SK-N-MC (cell line): ENCODE data around the gene CENPQ.

ENCODE experiments used
- DNase-seq: peaks from one replicate; pipeline ENCODE4 v3.0.0-alpha.2; 2011; ENCODE audit warnings: low read depth, low spot score
- H3K27ac ChIP-seq: fragments of 200-600 bp; sonication (generic); 2 replicates; pipeline ENCODE4 v1.5.1; 2016; ENCODE audit warnings: mixed run types
- H3K36me3 ChIP-seq: fragments of 200-600 bp; sonication (generic); 2 replicates; pipeline ENCODE4 v1.6.1; 2017; ENCODE audit warnings: antibody characterized with exemption, low read length, mixed read lengths; ENCODE audit not compliant: insufficient read depth
- H3K4me3 ChIP-seq: fragments of 200-600 bp; sonication (generic); 2 replicates; pipeline ENCODE4 v1.5.1; 2016
- H3K9ac ChIP-seq: fragments of 200-600 bp; sonication (generic); 2 replicates; pipeline ENCODE4 v1.8.0; 2017; ENCODE audit warnings: mixed run types, mixed read lengths; ENCODE audit not compliant: insufficient read length
- H3K9me3 ChIP-seq: fragments of 200-600 bp; sonication (generic); 2 replicates; pipeline ENCODE4 v1.6.1; 2017; ENCODE audit warnings: low read depth, mild to moderate bottlenecking, antibody characterized with exemption, low read length, moderate library complexity, mixed read lengths
- EZH2 ChIP-seq: fragments of 200-600 bp; sonication (generic); IDR thresholded peaks from one replicate; pipeline ENCODE4 v1.6.1; 2017; ENCODE audit warnings: antibody characterized with exemption
- FOXP2 ChIP-seq: optimal IDR thresholded peaks from 2 replicates; pipeline ENCODE3; 2011; ENCODE audit warnings: mild to moderate bottlenecking, moderate library complexity; ENCODE audit not compliant: insufficient read depth; ENCODE audit errors: extremely low read length, control extremely low read depth
- POLR2AphosphoS5 ChIP-seq: IDR thresholded peaks from 2 replicates; pipeline ENCODE4 v1.6.1; 2012; ENCODE audit warnings: mild to moderate bottlenecking, low read depth, low read length, borderline replicate concordance

The CENPQ gene, protein sequence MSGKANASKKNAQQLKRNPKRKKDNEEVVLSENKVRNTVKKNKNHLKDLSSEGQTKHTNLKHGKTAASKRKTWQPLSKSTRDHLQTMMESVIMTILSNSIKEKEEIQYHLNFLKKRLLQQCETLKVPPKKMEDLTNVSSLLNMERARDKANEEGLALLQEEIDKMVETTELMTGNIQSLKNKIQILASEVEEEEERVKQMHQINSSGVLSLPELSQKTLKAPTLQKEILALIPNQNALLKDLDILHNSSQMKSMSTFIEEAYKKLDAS

GRCh38 chr6:49462927-49463611 is at the start of gene CENPQ, which contains the start of gene MMUT:
Gene CENPQ (plus strand): TSS chr6:49463370. CDS start chr6:49470177, 6,807 bp downstream.
Gene MMUT (minus strand): TSS chr6:49463253. CDS start chr6:49459466, 3,787 bp downstream.
- H3K9me3 ChIP-seq, result no peaks in the 10 kb centered on the region
- H3K4me3 ChIP-seq, result peak within 1 kb of the TSS; percentile 95
- H3K9ac ChIP-seq, result peak within 1 kb of the TSS; percentile 92
- TF ChIP-seq POLR2AphosphoS5 (peak; percentile 94; the same call in 1 of the 2 replicates), FOXP2 (no peak)
- peak; percentile 82 for DNase-seq
- peak within 1 kb of the TSS; percentile 65 for H3K27ac ChIP-seq
- peaks cover 6% of the 10 kb centered on the region for H3K36me3 ChIP-seq

GRCh38 chr6:49415358-49415757 is 47.8 kb upstream of the CENPQ start:
- 0 out of 2 replicates have a peak, but pooled peaks cover 3% of the 10 kb centered on the region for H3K9me3 ChIP-seq
- peak overlapping the region; percentile 23 for H3K9ac ChIP-seq
- no peak for DNase-seq
- TF ChIP-seq POLR2AphosphoS5 (no peak), FOXP2 (no peak), EZH2 (no peak)
- peak overlapping the region; percentile 52 for H3K4me3 ChIP-seq
- no peaks in the 10 kb centered on the region for H3K36me3 ChIP-seq
- peak overlapping the region; percentile 91 for H3K27ac ChIP-seq

GRCh38 chr6:49416195-49416594 is 47.0 kb upstream of the CENPQ start:
- H3K4me3 ChIP-seq, result no peak overlapping the region
- TF ChIP-seq POLR2AphosphoS5 (no peak), FOXP2 (no peak), EZH2 (no peak)

GRCh38 chr6:49423817-49424216 is 39.4 kb upstream of the CENPQ start:
- DNase-seq, result no peak
- TF ChIP-seq EZH2 (no peak), FOXP2 (no peak), POLR2AphosphoS5 (no peak)
- H3K4me3 ChIP-seq, result no peak overlapping the region
- no peak overlapping the region for H3K27ac ChIP-seq
- no peaks in the 10 kb centered on the region for H3K9me3 ChIP-seq
- no peak overlapping the region for H3K9ac ChIP-seq
- H3K36me3 ChIP-seq, result no peaks in the 10 kb centered on the region

More at GRCh38 chr6:49416195-49416594, 47.0 kb upstream of the CENPQ start:
- H3K36me3 ChIP-seq, result no peaks in the 10 kb centered on the region
- DNase-seq, result no peak
- peak overlapping the region; percentile 91; the same call in 1 of the 2 replicates for H3K27ac ChIP-seq
- H3K9me3 ChIP-seq, result 0 out of 2 replicates have a peak, but pooled peaks cover 3% of the 10 kb centered on the region
- no peak overlapping the region for H3K9ac ChIP-seq

DNA sequence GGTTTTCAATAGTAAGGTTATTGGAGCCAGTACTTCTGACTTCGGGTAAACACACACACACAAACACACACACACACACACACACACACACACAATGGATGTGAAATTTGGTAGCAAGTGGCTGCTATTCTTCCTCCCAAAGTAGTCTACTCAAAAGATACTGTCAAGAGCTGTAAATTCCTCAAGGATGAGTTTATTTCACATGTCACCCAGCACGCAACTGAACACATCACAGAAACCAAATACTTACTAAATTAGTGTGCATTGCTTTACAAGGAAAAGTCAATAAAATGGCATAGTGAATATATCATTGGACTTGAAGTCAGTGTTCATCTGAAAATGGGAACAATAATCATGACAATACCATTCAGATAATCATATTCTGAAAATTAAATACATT is 33.0 kb upstream of the CENPQ start:
- H3K9me3 ChIP-seq, result no peaks in the 10 kb centered on the region
- no peak overlapping the region for H3K9ac ChIP-seq
- no peak for DNase-seq
- H3K36me3 ChIP-seq, result peaks cover 27% of the 10 kb centered on the region
- no peak for TF ChIP-seq FOXP2
- no peak for TF ChIP-seq POLR2AphosphoS5
- TF ChIP-seq EZH2, result no peak
- H3K27ac ChIP-seq, result no peak overlapping the region
- no peak overlapping the region for H3K4me3 ChIP-seq

- no peak overlapping the region for H3K27ac ChIP-seq
- no peak overlapping the region for H3K4me3 ChIP-seq
- no peak for DNase-seq
- H3K36me3 ChIP-seq, result peaks cover 31% of the 10 kb centered on the region
- no peak overlapping the region for H3K9ac ChIP-seq
- no peak for TF ChIP-seq EZH2
- no peak for TF ChIP-seq FOXP2
- TF ChIP-seq POLR2AphosphoS5, result no peak
- H3K9me3 ChIP-seq, result no peaks in the 10 kb centered on the region
Measured at GRCh38 chr6:49430866-49431265, 32.3 kb upstream of the CENPQ start.

GRCh38 chr6:49453221-49453620 is 9.9 kb upstream of the CENPQ start:
- no peak overlapping the region for H3K9ac ChIP-seq
- TF ChIP-seq POLR2AphosphoS5, result no peak
- TF ChIP-seq FOXP2, result no peak
- no peak for DNase-seq
- peaks cover 36% of the 10 kb centered on the region for H3K36me3 ChIP-seq
- no peak overlapping the region for H3K27ac ChIP-seq
- no peaks in the 10 kb centered on the region for H3K9me3 ChIP-seq
- no peak overlapping the region for H3K4me3 ChIP-seq
